GM19025 (cell line): Measurements from ENCODE around the gene SCYGR1.
"Not testable (repeated sequence)": the region's sequence is repeated elsewhere in the genome, so short reads cannot be mapped to it uniquely, and the experiment has no call there.

Experiments
- ATAC-seq: cut with Tn5 transposase; IDR thresholded peaks from one replicate; pipeline ENCODE4 v1.9.1; 2021; ENCODE audit warnings: mild to moderate bottlenecking, low read depth, moderate library complexity; ENCODE audit not compliant: unreplicated experiment

Gene SCYGR1

GRCh38 chr2:227387583-227387982 lies at the start of gene SCYGR1:
Gene SCYGR1, minus strand, starts transcription at chr2:227387949. Its CDS starts 0 bp downstream, at chr2:227387949.
- not testable (repeated sequence) for ATAC-seq

GRCh38 chr2:227436436-227437174 lies 48.9 kb upstream of the SCYGR1 start:
- no peak for ATAC-seq

GRCh38 chr2:227433171-227433570 lies 45.4 kb upstream of the SCYGR1 start:
- ATAC-seq = no peak

- no peak for ATAC-seq
Measured at GRCh38 chr2:227430639-227431038, 42.9 kb upstream of the SCYGR1 start.

GRCh38 chr2:227428731-227429285 lies 41.1 kb upstream of the SCYGR1 start:
- no peak for ATAC-seq

GRCh38 chr2:227423656-227424499 lies 36.1 kb upstream of the SCYGR1 start:
- ATAC-seq = no peak

GRCh38 chr2:227420087-227421052 lies 32.6 kb upstream of the SCYGR1 start:
- ATAC-seq = no peak

GRCh38 chr2:227416701-227417100 lies 29.0 kb upstream of the SCYGR1 start:
- no peak for ATAC-seq

GRCh38 chr2:227415538-227416424 lies 28.0 kb upstream of the SCYGR1 start:
- ATAC-seq = peak; percentile 23

GRCh38 chr2:227414846-227415245 lies 27.1 kb upstream of the SCYGR1 start:
- no peak for ATAC-seq

GRCh38 chr2:227413371-227413770 lies 25.6 kb upstream of the SCYGR1 start:
- no peak for ATAC-seq

- ATAC-seq = no peak
Measured at GRCh38 chr2:227412877-227413276, 25.1 kb upstream of the SCYGR1 start.

GRCh38 chr2:227411990-227412350 lies 24.2 kb upstream of the SCYGR1 start:
- ATAC-seq = no peak

- ATAC-seq = peak; percentile 80
Measured at GRCh38 chr2:227411320-227411989, 23.7 kb upstream of the SCYGR1 start.

GRCh38 chr2:227410191-227410590 lies 22.4 kb upstream of the SCYGR1 start:
- no peak for ATAC-seq

- ATAC-seq = no peak
Measured at GRCh38 chr2:227407591-227408151, 19.9 kb upstream of the SCYGR1 start.

- no peak for ATAC-seq
Measured at GRCh38 chr2:227406177-227407031, 18.7 kb upstream of the SCYGR1 start.
